AG04449 (cell line): ENCODE measurements around the gene GRAPL.
"Not testable (repeated sequence)": the region's sequence is repeated elsewhere in the genome, so short reads cannot be mapped to it uniquely, and the experiment has no call there.

Source experiments
- CTCF ChIA-PET: fragments of 350-600 bp; formaldehyde crosslinking; extraction: SDS; loops from one replicate; lab custom pipeline; 2021; ENCODE audit warnings: antibody characterized with exemption; lab: Yijun Ruan, JAX
- POLR2A ChIA-PET: fragments of 400-600, 350-600 bp; formaldehyde crosslinking; extraction: SDS; loops from one replicate; lab custom pipeline; 2020; ENCODE audit warnings: antibody characterized with exemption, inconsistent platforms; lab: Yijun Ruan, JAX
- DNase-seq: peaks from one replicate; pipeline ENCODE4 v3.0.0-alpha.2; 2010; ENCODE audit warnings: low read depth, low spot score
- H3K4me3 ChIP-seq: 2 replicates; pipeline ENCODE4 v1.5.1; 2011; ENCODE audit warnings: low read depth, mild to moderate bottlenecking, control low read depth, low read length

The GRAPL gene

GRCh38 chr17:19131108-19131507 is 3.7 kb downstream of the GRAPL start:
- DNase-seq, H3K4me3 ChIP-seq, POLR2A ChIA-PET, CTCF ChIA-PET: not testable (repeated sequence)

GRCh38 chr17:19131772-19132171 is 4.4 kb downstream of the GRAPL start:
- H3K4me3 ChIP-seq, CTCF ChIA-PET, DNase-seq, POLR2A ChIA-PET: not testable (repeated sequence)

- POLR2A ChIA-PET: not testable (repeated sequence)
These were observed 6.4 kb downstream of the GRAPL start for GRCh38 chr17:19133793-19134192.

GRCh38 chr17:19135391-19135790 is 8.0 kb downstream of the GRAPL start:
- H3K4me3 ChIP-seq, POLR2A ChIA-PET, CTCF ChIA-PET, DNase-seq: not testable (repeated sequence)

More at GRCh38 chr17:19133793-19134192, 6.4 kb downstream of the GRAPL start:
- DNase-seq, CTCF ChIA-PET, H3K4me3 ChIP-seq: not testable (repeated sequence)

GRCh38 chr17:19136138-19136537 is 8.7 kb downstream of the GRAPL start:
- H3K4me3 ChIP-seq, CTCF ChIA-PET, DNase-seq, POLR2A ChIA-PET: not testable (repeated sequence)

DNA sequence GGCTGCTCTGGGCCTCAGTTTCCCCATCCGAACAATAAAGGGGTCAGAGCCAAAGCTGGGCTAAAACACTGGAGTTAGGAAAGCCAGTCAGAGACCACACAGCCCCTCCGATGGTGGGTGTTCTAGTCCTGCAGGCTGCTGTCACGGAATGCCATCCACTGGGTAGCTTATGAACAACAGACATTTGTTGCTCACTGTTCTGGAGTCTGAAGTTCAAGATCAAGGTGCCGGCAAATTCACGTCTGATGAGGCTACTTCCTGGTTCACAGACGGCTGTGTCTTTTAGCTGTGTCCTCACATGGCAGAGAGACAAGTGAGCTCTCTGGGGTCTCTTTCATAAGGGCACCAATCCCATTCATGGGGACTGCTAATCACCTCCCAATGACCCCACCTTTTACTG is 9.2 kb downstream of the GRAPL start:
- H3K4me3 ChIP-seq, DNase-seq, CTCF ChIA-PET, POLR2A ChIA-PET: not testable (repeated sequence)

GRCh38 chr17:19137959-19138358 is 10.6 kb downstream of the GRAPL start:
- POLR2A ChIA-PET, CTCF ChIA-PET, DNase-seq, H3K4me3 ChIP-seq: not testable (repeated sequence)

- CTCF ChIA-PET, DNase-seq, H3K4me3 ChIP-seq, POLR2A ChIA-PET: not testable (repeated sequence)
These were observed 14.2 kb downstream of the GRAPL start for GRCh38 chr17:19141366-19142155.

DNA sequence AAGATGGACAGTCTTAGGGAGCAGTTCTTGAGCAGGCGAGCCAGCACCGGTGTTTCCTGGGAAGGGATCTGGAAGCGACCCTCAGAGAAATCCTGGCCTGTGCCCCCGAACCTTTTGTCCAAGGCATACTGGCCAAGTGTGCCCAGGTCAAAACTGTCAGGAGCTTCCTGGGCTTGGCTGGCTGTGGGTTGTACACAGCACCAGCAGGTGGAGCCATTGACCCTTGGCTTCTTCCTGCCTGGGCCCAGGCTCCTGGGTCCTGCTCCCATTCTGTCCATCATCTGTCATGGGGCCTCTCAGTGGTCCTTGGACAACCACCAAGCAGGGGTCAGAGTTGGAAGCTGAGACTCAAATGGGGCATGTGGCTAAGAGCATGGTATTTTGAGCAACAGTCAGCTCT is 15.0 kb downstream of the GRAPL start:
- DNase-seq, CTCF ChIA-PET, H3K4me3 ChIP-seq, POLR2A ChIA-PET: not testable (repeated sequence)

GRCh38 chr17:19143097-19143777 is 15.8 kb downstream of the GRAPL start:
- POLR2A ChIA-PET, CTCF ChIA-PET, DNase-seq: not testable (repeated sequence)

GRCh38 chr17:19144373-19144772 is 17.0 kb downstream of the GRAPL start:
- CTCF ChIA-PET: not testable (repeated sequence)

More at GRCh38 chr17:19143097-19143777, 15.8 kb downstream of the GRAPL start:
- not testable (repeated sequence) for H3K4me3 ChIP-seq

GRCh38 chr17:19145471-19145870 is 18.1 kb downstream of the GRAPL start:
- POLR2A ChIA-PET, CTCF ChIA-PET, DNase-seq, H3K4me3 ChIP-seq: not testable (repeated sequence)

More at GRCh38 chr17:19144373-19144772, 17.0 kb downstream of the GRAPL start:
- POLR2A ChIA-PET, DNase-seq, H3K4me3 ChIP-seq: not testable (repeated sequence)

DNA sequence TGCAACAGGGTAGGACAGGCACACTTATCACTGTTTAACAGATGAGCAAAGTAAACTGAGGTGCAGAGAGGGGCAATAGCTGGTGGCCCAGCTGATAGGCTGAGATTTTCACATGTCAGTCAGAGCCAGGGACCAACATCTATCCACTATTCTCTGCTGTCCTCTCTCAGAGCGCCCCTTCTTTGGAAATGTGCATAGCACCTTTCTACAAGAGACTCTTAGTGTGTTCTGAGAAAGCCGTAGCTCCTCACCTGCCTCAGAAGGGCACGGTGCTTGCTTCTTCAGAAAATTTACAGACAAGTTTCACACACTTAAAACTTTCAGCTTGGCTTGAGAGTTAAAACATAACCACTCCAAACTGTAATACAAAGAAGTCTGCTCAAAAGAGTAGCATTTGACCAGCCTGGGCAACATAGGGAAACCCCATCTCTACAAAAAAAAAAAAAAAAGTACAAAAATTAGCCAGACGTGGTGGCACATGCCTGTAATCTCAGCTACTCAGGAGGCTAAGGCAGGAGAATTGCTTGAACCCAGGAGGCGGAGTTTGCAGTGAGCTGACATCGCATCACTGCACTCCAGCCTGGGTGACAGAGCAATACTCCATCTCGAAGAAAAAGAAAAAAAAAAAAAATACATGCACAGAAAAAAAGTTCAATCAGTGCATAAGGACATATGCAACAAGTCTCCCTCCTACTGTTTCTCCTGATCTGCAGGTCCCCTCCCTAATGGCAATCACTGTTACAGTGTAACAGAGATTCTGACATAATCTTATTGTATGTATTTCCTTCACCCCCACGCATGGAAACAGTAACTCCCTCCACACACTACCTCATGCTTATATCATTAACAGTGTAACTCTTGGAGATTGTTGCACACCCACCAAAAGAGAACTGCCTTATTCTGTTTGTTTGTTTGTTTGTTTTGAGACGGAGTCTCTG is 23.6 kb downstream of the GRAPL start:
- H3K4me3 ChIP-seq, CTCF ChIA-PET, POLR2A ChIA-PET, DNase-seq: not testable (repeated sequence)

- CTCF ChIA-PET, H3K4me3 ChIP-seq, DNase-seq, POLR2A ChIA-PET: not testable (repeated sequence)
These were observed 30.2 kb downstream of the GRAPL start for GRCh38 chr17:19157628-19158027.

DNA sequence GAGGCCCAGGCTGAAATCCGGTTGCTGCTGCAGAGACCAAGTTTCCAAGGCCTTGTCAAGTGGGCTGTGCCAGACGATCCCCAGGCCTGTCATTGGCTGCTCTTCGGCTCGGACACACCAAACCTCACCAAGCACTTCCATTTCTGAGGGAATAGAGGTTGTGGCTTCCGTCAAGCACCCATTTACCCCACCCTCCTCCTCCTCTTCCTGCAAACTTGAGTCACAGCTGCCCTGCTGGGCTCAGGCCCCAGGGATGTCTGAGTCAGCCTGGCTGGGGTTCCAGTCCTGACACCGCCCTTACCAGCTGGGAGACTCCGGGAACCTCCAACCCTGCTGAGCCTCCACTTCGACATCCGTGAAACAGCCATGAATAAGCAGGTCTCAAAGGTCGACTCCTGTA is 31.1 kb downstream of the GRAPL start:
- H3K4me3 ChIP-seq, CTCF ChIA-PET, POLR2A ChIA-PET: not testable (repeated sequence)

GRCh38 chr17:19158938-19159337 is 31.5 kb downstream of the GRAPL start:
- H3K4me3 ChIP-seq, DNase-seq, POLR2A ChIA-PET, CTCF ChIA-PET: not testable (repeated sequence)

More for the DNA sequence above, 31.1 kb downstream of the GRAPL start:
- DNase-seq: not testable (repeated sequence)
